K562 (cell line): ENCODE results near the gene MLXIPL. TPM values are rescaled to one million over a fixed set of nuclear protein-coding genes. Genes with fewer than 3 reads are reported as not detected.

Experiments used
- BCLAF1 ChIP-seq, 2 experiments: fragments of 450-650 bp in 1 of 2; IDR thresholded peaks; 2 replicates each; pipeline ENCODE4 v1.6.1; 2011 to 2017; ENCODE audit warnings: low read depth in 2 of 2, antibody characterized with exemption in 1 of 2, borderline replicate concordance in 1 of 2, low read length in 1 of 2, mild to moderate bottlenecking in 1 of 2, mixed read lengths in 1 of 2; ENCODE audit not compliant: control insufficient read depth in 1 of 2
- CCAR2 ChIP-seq: fragments of 200-400 bp; formaldehyde crosslinking; IDR thresholded peaks from 2 replicates; pipeline ENCODE4 v1.6.1; 2017; ENCODE audit warnings: mild to moderate bottlenecking, low read depth, low read length
- ETV5 ChIP-seq: sonication (generic); formaldehyde crosslinking; IDR thresholded peaks from 2 replicates; pipeline ENCODE4 v1.4.0; 2020; ENCODE audit warnings: low read depth, mild to moderate bottlenecking, missing genetic modification reagents
- GATAD2A ChIP-seq: fragments of 450-650 bp; IDR thresholded peaks from 2 replicates; pipeline ENCODE4 v1.6.1; 2017
- KLF1 ChIP-seq: fragments of 450-650 bp; IDR thresholded peaks from 2 replicates; pipeline ENCODE4 v1.6.1; 2016; ENCODE audit warnings: missing genetic modification characterization, missing compliant biosample characterization
- PHF21A ChIP-seq: fragments of 450-650 bp; IDR thresholded peaks from 2 replicates; pipeline ENCODE4 v1.6.1; 2017; ENCODE audit warnings: low read depth, borderline replicate concordance
- POLR2AphosphoS5 ChIP-seq: IDR thresholded peaks from 2 replicates; pipeline ENCODE4 v1.6.1; 2011; ENCODE audit warnings: mild to moderate bottlenecking, low read depth, low read length, moderate library complexity; ENCODE audit not compliant: control insufficient read depth, insufficient read depth
- SFPQ ChIP-seq: fragments of 200-400 bp; formaldehyde crosslinking; IDR thresholded peaks from 2 replicates; pipeline ENCODE4 v1.6.1; 2017; ENCODE audit warnings: mild to moderate bottlenecking, low read depth, low read length, moderate library complexity
- SIN3B ChIP-seq: fragments of 450-650 bp; IDR thresholded peaks from 2 replicates; pipeline ENCODE4 v1.6.1; 2017; ENCODE audit warnings: low read depth, mild to moderate bottlenecking, moderate library complexity
- TAF7 ChIP-seq: fragments of 450-650 bp; IDR thresholded peaks from 2 replicates; pipeline ENCODE4 v1.6.1; 2016; ENCODE audit warnings: missing genetic modification characterization, missing compliant biosample characterization
- TBP ChIP-seq: optimal IDR thresholded peaks from 2 replicates; pipeline ENCODE3; 2011; ENCODE audit warnings: low read depth, low read length, improper control_type of control experiment
- TFAP4 ChIP-seq: sonication (generic); formaldehyde crosslinking; IDR thresholded peaks from 2 replicates; pipeline ENCODE4 v1.8.0; 2022; ENCODE audit warnings: missing genetic modification reagents, mild to moderate bottlenecking, moderate library complexity, borderline replicate concordance
- ZFX ChIP-seq: sonication (generic); formaldehyde crosslinking; IDR thresholded peaks from 2 replicates; pipeline ENCODE4 v1.8.0; 2022; ENCODE audit warnings: mild to moderate bottlenecking, missing genetic modification reagents, moderate library complexity
- ZNF436 ChIP-seq: fragments of 250-450, 450-650 bp; sonication (Bioruptor Pico); formaldehyde crosslinking; IDR thresholded peaks from 2 replicates; pipeline ENCODE4 v1.7.0; 2020; ENCODE audit warnings: mild to moderate bottlenecking
- ZNF518B ChIP-seq: fragments of 250-450 bp; sonication (Bioruptor Pico); IDR thresholded peaks from 2 replicates; pipeline ENCODE4 v1.5.0; 2021; ENCODE audit warnings: mild to moderate bottlenecking, moderate library complexity
- ZNF584 ChIP-seq: fragments of 200-800 bp; sonication (Bioruptor generic); IDR thresholded peaks from 2 replicates; pipeline ENCODE4 v1.6.1; 2016; ENCODE audit warnings: low read depth, mild to moderate bottlenecking, missing genetic modification characterization, missing compliant biosample characterization
- ZNF79 ChIP-seq: fragments of 250-450 bp; sonication (Bioruptor Pico); IDR thresholded peaks from 2 replicates; pipeline ENCODE4 v1.4.0; 2020; ENCODE audit warnings: low read depth, mild to moderate bottlenecking, moderate library complexity
- polyA plus RNA-seq, 8 experiments: library from polyadenylated mRNA; depleted of rRNA in 4 of 8; stranded (reverse) in 5 of 8; unstranded in 3 of 8; fragments of >200 nt; fragmentation: Nextera tagmentation in 2 of 8; fragmentation: Illumina TruSeq in 1 of 8; extraction: Ambion mirVana in 2 of 8; extraction: Trizol in 1 of 8; gene quantifications; 2 replicates each; pipeline versions ENCODE4 v1.2.1 to v1.2.3, GENCODE V29; 2011 to 2014; ENCODE audit warnings: inconsistent platforms in 1 of 8, missing spikeins in 1 of 8
- total RNA-seq, 7 experiments: library from RNA; depleted of rRNA in 6 of 7; stranded (reverse); fragments of >200 nt in 6 of 7; fragmentation: Illumina TruSeq in 2 of 7; extraction: Trizol in 2 of 7; gene quantifications; 2 replicates each; pipeline versions ENCODE4 v1.2.1 to v1.2.3, GENCODE V29; 2011 to 2021; ENCODE audit warnings: low replicate concordance in 1 of 7

The MLXIPL gene
- total and polyA plus RNA-seq, 9 of the 15 experiments (the other 6 are each of a cell fraction or from before 2014, with no cell fraction given): 0.11 to 18.4 (median 1.4) TPM

GRCh38 chr7:73567846-73568685 lies 56.3 kb downstream of the MLXIPL start (continued):
- TF ChIP-seq ZNF584 (CRISPR knock-in tag) (no peak), SIN3B (no peak), GATAD2A (no peak), PHF21A (no peak), SFPQ (no peak), ZNF79 (CRISPR knock-in tag) (no peak), ZFX (CRISPR knock-in tag) (no peak), CCAR2 (no peak), TFAP4 (CRISPR knock-in tag) (0 out of 2 replicates have a peak, but pooled peaks have one; percentile 27), POLR2AphosphoS5 (0 out of 2 replicates have a peak, but pooled peaks have one; percentile 12), ZNF518B (CRISPR knock-in tag) (no peak), TAF7 (tag) (no peak), ETV5 (CRISPR knock-in tag) (0 out of 2 replicates have a peak, but pooled peaks have one; percentile 33), KLF1 (tag) (no peak), TBP (no peak), ZNF436 (CRISPR knock-in tag) (no peak), BCLAF1 (IDR thresholded peaks at IDR 0.05; ENCODE audit: borderline replicate concordance in 1 of 2, control insufficient read depth in 1 of 2, low read depth in 2 of 2, low read length in 1 of 2) (no peak)
